ENCODE measurements around the gene DCAF11. TPM values are rescaled to one million over a fixed set of nuclear protein-coding genes. Genes with fewer than 3 reads are reported as not detected.
A peak's percentile ranks its signal among the peaks of the same experiment; 100 is the strongest.
"Not testable (repeated sequence)": the region's sequence is repeated elsewhere in the genome, so short reads cannot be mapped to it uniquely, and the experiment has no call there.

DCAF11 gene
- total RNA-seq, 2 experiments from 2014 or later, result 85.6 to 91.8 TPM

- ChIA-PET CTCF (interaction anchor here (11.8 to 12.3 kb wide), 2 partner anchors 7 to 40 kb away, joined by 241 to 458 read pairs; no protein-coding TSS in a partner anchor), POLR2A (no interaction called here)
- peaks cover 14% of the 10 kb centered on the region for H3K4me1 Mint-ChIP-seq (ENCODE audit: low read depth)
- DNase-seq, result no peak
- H3K4me3 Mint-ChIP-seq, result no peak overlapping the region
- intact Hi-C loops (cut with micrococcal nuclease), result loop anchor here (10.0 kb wide), 1 partner anchor 114 kb away; the partner anchor contains the start of gene DHRS4L2
- no peaks in the 10 kb centered on the region for H3K9me3 Mint-ChIP-seq
- no peaks in the 10 kb centered on the region for H3K27me3 Mint-ChIP-seq
- no peak overlapping the region for H3K27ac Mint-ChIP-seq
- peaks cover 70% of the 10 kb centered on the region for H3K36me3 Mint-ChIP-seq
These were observed 15.4 kb upstream of the DCAF11 start for GRCh38 chr14:24098927-24099813.

- Mint-ChIP-seq H3K27me3 (no peaks in the 10 kb centered on the region), H3K4me1 (ENCODE audit: low read depth) (peaks cover 12% of the 10 kb centered on the region), H3K36me3 (peaks cover 72% of the 10 kb centered on the region), H3K4me3 (no peak overlapping the region), H3K9me3 (no peaks in the 10 kb centered on the region), H3K27ac (no peak overlapping the region)
- ChIA-PET CTCF (interaction anchor here (0.6 to 11.2 kb wide), 5 partner anchors 9 to 44 kb away, joined by 3 to 261 read pairs (median 5); no protein-coding TSS in a partner anchor), POLR2A (interaction anchor here (1.3 kb wide), 1 partner anchor 60 kb away, joined by 4 read pairs; the partner anchor contains the start of gene IRF9)
- intact Hi-C loops (cut with micrococcal nuclease), result no loop called here
- no peak for DNase-seq
These were observed 14.2 kb upstream of the DCAF11 start for GRCh38 chr14:24100197-24100981.

- Mint-ChIP-seq H3K4me3 (no peak overlapping the region), H3K27ac (no peak overlapping the region), H3K4me1 (ENCODE audit: low read depth) (peaks cover 9% of the 10 kb centered on the region), H3K9me3 (no peaks in the 10 kb centered on the region), H3K36me3 (peaks cover 67% of the 10 kb centered on the region), H3K27me3 (no peaks in the 10 kb centered on the region)
- ChIA-PET POLR2A (interaction anchor here (1.3 kb wide), 1 partner anchor 60 kb away, joined by 4 read pairs; the partner anchor contains the start of gene IRF9), CTCF (interaction anchor here (0.6 to 11.2 kb wide), 6 partner anchors 8 to 45 kb away, joined by 3 to 261 read pairs (median 7); partner anchors contain the start of gene PCK2)
- DNase-seq, result no peak
- intact Hi-C loops (cut with micrococcal nuclease), result no loop called here
These were observed 13.5 kb upstream of the DCAF11 start for GRCh38 chr14:24100982-24101494.

GRCh38 chr14:24102357-24103048 lies 12.1 kb upstream of the DCAF11 start:
- peaks cover 4% of the 10 kb centered on the region for H3K4me1 Mint-ChIP-seq (ENCODE audit: low read depth)
- H3K9me3 Mint-ChIP-seq, result no peaks in the 10 kb centered on the region
- peaks cover 59% of the 10 kb centered on the region for H3K36me3 Mint-ChIP-seq
- H3K27me3 Mint-ChIP-seq, result no peaks in the 10 kb centered on the region
- ChIA-PET POLR2A (interaction anchor here (1.1 to 1.8 kb wide), 4 partner anchors 9 to 59 kb away, joined by 3 to 9 read pairs (median 5); partner anchors contain the start of genes DCAF11, IRF9, NRL and PCK2), CTCF (interaction anchor here (1.0 to 11.2 kb wide), 3 partner anchors 9 to 231 kb away, joined by 3 to 261 read pairs (median 241); partner anchors contain the start of gene PCK2)
- no peak overlapping the region for H3K4me3 Mint-ChIP-seq
- DNase-seq, result no peak
- H3K27ac Mint-ChIP-seq, result no peak overlapping the region
- intact Hi-C loops (cut with micrococcal nuclease), result no loop called here

GRCh38 chr14:24103451-24103850 lies 11.1 kb upstream of the DCAF11 start:
- POLR2A ChIA-PET, result interaction anchor here (1.1 to 1.8 kb wide), 4 partner anchors 10 to 58 kb away, joined by 3 to 9 read pairs (median 5); partner anchors contain the start of genes DCAF11, IRF9, NRL and PCK2
- Mint-ChIP-seq H3K4me1 (ENCODE audit: low read depth) (peaks cover 8% of the 10 kb centered on the region), H3K27me3 (no peaks in the 10 kb centered on the region), H3K36me3 (peaks cover 54% of the 10 kb centered on the region), H3K27ac (no peak overlapping the region), H3K4me3 (no peak overlapping the region), H3K9me3 (no peaks in the 10 kb centered on the region)
- DNase-seq, result no peak
- intact Hi-C loops (cut with micrococcal nuclease), result no loop called here
- CTCF ChIA-PET, result interaction anchor here (0.5 to 11.2 kb wide), 4 partner anchors 10 to 230 kb away, joined by 3 to 261 read pairs (median 122); partner anchors contain the start of gene PCK2

- H3K9me3 Mint-ChIP-seq; H3K27me3 Mint-ChIP-seq; intact Hi-C loops (cut with micrococcal nuclease); DNase-seq; H3K4me3 Mint-ChIP-seq: not testable (repeated sequence)
- Mint-ChIP-seq H3K27ac (peak overlapping the region; percentile 64), H3K4me1 (ENCODE audit: low read depth) (peaks cover 22% of the 10 kb centered on the region), H3K36me3 (peaks cover 34% of the 10 kb centered on the region)
- ChIA-PET POLR2A (interaction anchor here (0.6 to 5.6 kb wide), 3 partner anchors 11 to 109 kb away, joined by 4 to 41 read pairs (median 6); partner anchors contain the start of gene PCK2), CTCF (interaction anchor here (1.1 to 11.2 kb wide), 5 partner anchors 12 to 55 kb away, joined by 3 to 261 read pairs (median 50); partner anchors contain the start of genes IRF9 and PCK2)
These were observed 8.9 kb upstream of the DCAF11 start for GRCh38 chr14:24105609-24106239.

- Mint-ChIP-seq H3K27me3 (no peaks in the 10 kb centered on the region), H3K4me1 (ENCODE audit: low read depth) (peaks cover 22% of the 10 kb centered on the region), H3K36me3 (peaks cover 28% of the 10 kb centered on the region), H3K9me3 (no peaks in the 10 kb centered on the region), H3K4me3 (no peak overlapping the region), H3K27ac (no peak overlapping the region)
- ChIA-PET POLR2A (interaction anchor here (0.8 to 5.6 kb wide), 3 partner anchors 9 to 49 kb away, joined by 4 to 41 read pairs (median 6); partner anchors contain the start of gene PCK2), CTCF (interaction anchor here (1.1 to 11.2 kb wide), 7 partner anchors 13 to 54 kb away, joined by 3 to 261 read pairs (median 36); partner anchors contain the start of genes EMC9, IRF9 and PCK2)
- intact Hi-C loops (cut with micrococcal nuclease), result no loop called here
- no peak for DNase-seq
These were observed 7.8 kb upstream of the DCAF11 start for GRCh38 chr14:24106672-24107271.

- Mint-ChIP-seq H3K4me1 (ENCODE audit: low read depth) (peaks cover 22% of the 10 kb centered on the region), H3K27me3 (no peaks in the 10 kb centered on the region), H3K36me3 (peaks cover 15% of the 10 kb centered on the region), H3K27ac (peak overlapping the region; percentile 91), H3K4me3 (peak overlapping the region; percentile 11), H3K9me3 (no peaks in the 10 kb centered on the region)
- intact Hi-C loops (cut with micrococcal nuclease), result loop anchor here (1.0 kb wide), 2 partner anchors 13 to 55 kb away; no protein-coding TSS in a partner anchor
- no peak for DNase-seq
- ChIA-PET CTCF (interaction anchor here (0.7 to 11.2 kb wide), 37 partner anchors 8 to 441 kb away, joined by 3 to 261 read pairs (median 5); partner anchors contain the start of genes CARMIL3, DHRS4L2, EMC9 and IPO4), POLR2A (interaction anchor here (0.5 to 5.6 kb wide), 10 partner anchors 11 to 1726 kb away, joined by 3 to 41 read pairs (median 4); partner anchors contain the start of genes CARMIL3, EMC9, IRF9 and PCK2)
These were observed 6.2 kb upstream of the DCAF11 start for GRCh38 chr14:24108336-24108874.

GRCh38 chr14:24110060-24110459 lies 4.5 kb upstream of the DCAF11 start:
- Mint-ChIP-seq H3K27ac (no peak overlapping the region), H3K4me1 (ENCODE audit: low read depth) (peaks cover 22% of the 10 kb centered on the region), H3K36me3 (peaks cover 4% of the 10 kb centered on the region), H3K9me3 (no peaks in the 10 kb centered on the region), H3K4me3 (no peak overlapping the region), H3K27me3 (no peaks in the 10 kb centered on the region)
- intact Hi-C loops (cut with micrococcal nuclease), result no loop called here
- POLR2A ChIA-PET, result interaction anchor here (0.6 to 5.6 kb wide), 8 partner anchors 15 to 1370 kb away, joined by 3 to 41 read pairs (median 5); partner anchors contain the start of genes IRF9, PCK2 and PSME1
- CTCF ChIA-PET, result interaction anchor here (0.6 to 11.2 kb wide), 18 partner anchors 10 to 154 kb away, joined by 3 to 261 read pairs (median 7); partner anchors contain the start of genes CPNE6, DHRS4L2, EMC9 and IRF9
- DNase-seq, result no peak
